Stomach (tissue), 4 donors: ENCODE measurements around the gene REXO1.

Source experiments
- EP300 ChIP-seq: sonication (generic); formaldehyde crosslinking; IDR thresholded peaks from one replicate; pipeline ENCODE4 v1.6.1; 2017; ENCODE audit warnings: antibody characterized with exemption
- TF ChIP-seq, protein P1 (sequence below), 7 experiments: fragments of 450-650 bp in 4 of 7; fragments of 200-600 bp in 3 of 7; sonication (generic) in 3 of 7; IDR thresholded peaks; one replicate each; pipeline ENCODE4 v1.5.1; 2016 to 2019; ENCODE audit warnings: antibody characterized with exemption in 7 of 7, control low read depth in 2 of 7, mild to moderate bottlenecking in 1 of 7

- TF ChIP-seq, protein P1, sequence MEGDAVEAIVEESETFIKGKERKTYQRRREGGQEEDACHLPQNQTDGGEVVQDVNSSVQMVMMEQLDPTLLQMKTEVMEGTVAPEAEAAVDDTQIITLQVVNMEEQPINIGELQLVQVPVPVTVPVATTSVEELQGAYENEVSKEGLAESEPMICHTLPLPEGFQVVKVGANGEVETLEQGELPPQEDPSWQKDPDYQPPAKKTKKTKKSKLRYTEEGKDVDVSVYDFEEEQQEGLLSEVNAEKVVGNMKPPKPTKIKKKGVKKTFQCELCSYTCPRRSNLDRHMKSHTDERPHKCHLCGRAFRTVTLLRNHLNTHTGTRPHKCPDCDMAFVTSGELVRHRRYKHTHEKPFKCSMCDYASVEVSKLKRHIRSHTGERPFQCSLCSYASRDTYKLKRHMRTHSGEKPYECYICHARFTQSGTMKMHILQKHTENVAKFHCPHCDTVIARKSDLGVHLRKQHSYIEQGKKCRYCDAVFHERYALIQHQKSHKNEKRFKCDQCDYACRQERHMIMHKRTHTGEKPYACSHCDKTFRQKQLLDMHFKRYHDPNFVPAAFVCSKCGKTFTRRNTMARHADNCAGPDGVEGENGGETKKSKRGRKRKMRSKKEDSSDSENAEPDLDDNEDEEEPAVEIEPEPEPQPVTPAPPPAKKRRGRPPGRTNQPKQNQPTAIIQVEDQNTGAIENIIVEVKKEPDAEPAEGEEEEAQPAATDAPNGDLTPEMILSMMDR (IDR thresholded peaks at IDR 0.05): no peak
- TF ChIP-seq EP300: no peak
Measured at GRCh38 chr19:1809678-1810077, 38.6 kb downstream of the REXO1 start.
